ENCODE measurements around the gene ZFAND3. TPM values are rescaled to one million over a fixed set of nuclear protein-coding genes. Genes with fewer than 3 reads are reported as not detected.

The ZFAND3 gene
- total RNA-seq, 2 experiments from 2014 or later: 32.3 to 37.9 TPM

GRCh38 chr6:37801605-37801940, 18.0 kb upstream of the ZFAND3 start:
- intact Hi-C loops (cut with micrococcal nuclease): no loop called here
- H3K27me3 Mint-ChIP-seq: no peaks in the 10 kb centered on the region
- ChIA-PET POLR2A (interaction anchor here (1.2 kb wide), 1 partner anchor 17 kb away, joined by 3 read pairs; no protein-coding TSS in a partner anchor), CTCF (no interaction called here)
- H3K4me3 Mint-ChIP-seq: no peak overlapping the region
- no peak for DNase-seq
- ATAC-seq: no peak
- no peak for TF ChIP-seq CTCF (IDR thresholded peaks at IDR 0.05)
- H3K27ac Mint-ChIP-seq: no peak overlapping the region
- H3K9me3 Mint-ChIP-seq: no peaks in the 10 kb centered on the region
- H3K36me3 Mint-ChIP-seq (ENCODE audit: low read depth): no peaks in the 10 kb centered on the region
- no peaks in the 10 kb centered on the region for H3K4me1 Mint-ChIP-seq (ENCODE audit: low read depth)

GRCh38 chr6:37802810-37803209, 16.7 kb upstream of the ZFAND3 start:
- Mint-ChIP-seq H3K4me3 (no peak overlapping the region), H3K9me3 (no peaks in the 10 kb centered on the region), H3K4me1 (ENCODE audit: low read depth) (no peaks in the 10 kb centered on the region), H3K27ac (no peak overlapping the region), H3K27me3 (no peaks in the 10 kb centered on the region), H3K36me3 (ENCODE audit: low read depth) (no peaks in the 10 kb centered on the region)
- DNase-seq (no peak), ATAC-seq (no peak)
- ChIA-PET CTCF (no interaction called here), POLR2A (interaction anchor here (1.2 kb wide), 1 partner anchor 15 kb away, joined by 3 read pairs; no protein-coding TSS in a partner anchor)
- intact Hi-C loops (cut with micrococcal nuclease): no loop called here
- no peak for TF ChIP-seq CTCF (IDR thresholded peaks at IDR 0.05)

GRCh38 chr6:37804586-37804985, 14.9 kb upstream of the ZFAND3 start:
- no peak for TF ChIP-seq CTCF (IDR thresholded peaks at IDR 0.05)
- Mint-ChIP-seq H3K4me1 (ENCODE audit: low read depth) (no peaks in the 10 kb centered on the region), H3K36me3 (ENCODE audit: low read depth) (no peaks in the 10 kb centered on the region), H3K27me3 (peaks cover 3% of the 10 kb centered on the region), H3K4me3 (no peak overlapping the region), H3K27ac (no peak overlapping the region), H3K9me3 (no peaks in the 10 kb centered on the region)
- no peak for DNase-seq
- POLR2A ChIA-PET: no interaction called here
- CTCF ChIA-PET: no interaction called here
- intact Hi-C loops (cut with micrococcal nuclease): no loop called here
- no peak for ATAC-seq

- peaks cover 3% of the 10 kb centered on the region for H3K27me3 Mint-ChIP-seq
- intact Hi-C loops (cut with micrococcal nuclease): no loop called here
- CTCF ChIA-PET: interaction anchor here (0.8 to 1.1 kb wide), 2 partner anchors 12 to 688 kb away, joined by 3 read pairs; no protein-coding TSS in a partner anchor
- no peaks in the 10 kb centered on the region for H3K4me1 Mint-ChIP-seq (ENCODE audit: low read depth)
- no peaks in the 10 kb centered on the region for H3K36me3 Mint-ChIP-seq (ENCODE audit: low read depth)
- POLR2A ChIA-PET: interaction anchor here (1.1 to 1.6 kb wide), 2 partner anchors 12 to 21 kb away, joined by 3 to 7 read pairs; no protein-coding TSS in a partner anchor
- H3K9me3 Mint-ChIP-seq: no peaks in the 10 kb centered on the region
- H3K4me3 Mint-ChIP-seq: no peak overlapping the region
- H3K27ac Mint-ChIP-seq: no peak overlapping the region
- no peak for TF ChIP-seq CTCF (IDR thresholded peaks at IDR 0.05)
- DNase-seq: no peak
- ATAC-seq: no peak
Observed at GRCh38 chr6:37806213-37806612, 13.3 kb upstream of the ZFAND3 start.

GRCh38 chr6:37807656-37808055, 11.9 kb upstream of the ZFAND3 start:
- intact Hi-C loops (cut with micrococcal nuclease): no loop called here
- H3K4me1 Mint-ChIP-seq (ENCODE audit: low read depth): no peaks in the 10 kb centered on the region
- no peaks in the 10 kb centered on the region for H3K36me3 Mint-ChIP-seq (ENCODE audit: low read depth)
- TF ChIP-seq CTCF (IDR thresholded peaks at IDR 0.05): no peak
- no peak overlapping the region for H3K27ac Mint-ChIP-seq
- peaks cover 3% of the 10 kb centered on the region for H3K27me3 Mint-ChIP-seq
- ATAC-seq: no peak
- CTCF ChIA-PET: no interaction called here
- no peak for DNase-seq
- POLR2A ChIA-PET: no interaction called here
- H3K9me3 Mint-ChIP-seq: no peaks in the 10 kb centered on the region
- no peak overlapping the region for H3K4me3 Mint-ChIP-seq

Data from activated CD8-positive, alpha-beta T cell treated with anti-CD3 and anti-CD28 coated beads for 36 hours (primary cell).